ENCODE data around the gene LIPC. TPM values are rescaled to one million over a fixed set of nuclear protein-coding genes. Genes with fewer than 3 reads are reported as not detected.

The LIPC gene
- total RNA-seq = not detected

GRCh38 chr15:58431221-58432149 lies at the start of gene LIPC:
Gene LIPC (plus strand): TSS chr15:58431991. CDS start chr15:58432033, 42 bp downstream.

Small RNAs within 50 kb of the gene (small RNA-seq; reads per million reads assigned to genes)
- gene AC084781.2 = not detected

Data from diencephalon (tissue), 1 donor.